ENCODE data around the gene MAP1LC3A.

MAP1LC3A gene

DNA sequence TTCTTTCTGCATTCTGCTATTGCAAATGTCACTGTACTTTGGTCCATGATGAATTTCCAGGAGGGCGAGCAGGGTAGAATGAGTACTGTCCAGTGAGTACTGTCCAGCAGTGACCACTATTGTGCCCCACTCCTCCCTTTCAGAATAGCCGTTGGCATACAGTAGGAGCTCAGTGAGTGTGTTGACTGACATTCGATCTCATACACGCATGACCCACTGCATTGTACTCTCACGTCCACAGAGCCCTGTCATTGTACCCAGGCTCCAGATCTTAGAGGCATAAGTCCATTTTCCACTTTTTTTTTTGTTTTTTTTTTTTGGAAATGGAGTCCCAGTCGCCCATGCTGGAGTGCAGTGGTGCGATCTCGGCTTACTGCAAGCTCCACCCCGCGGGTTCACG, 34.1 kb upstream of the MAP1LC3A start:
- H3K4me3 Mint-ChIP-seq, result no peak overlapping the region
- H3K27me3 Mint-ChIP-seq, result no peaks in the 10 kb centered on the region
- peak overlapping the region in 1 of 2 donors; percentile 63 for H3K27ac Mint-ChIP-seq
- DNase-seq, result no peak
- ATAC-seq, result no peak
- peaks cover 33% of the 10 kb centered on the region for H3K4me1 Mint-ChIP-seq
- H3K9me3 Mint-ChIP-seq, result no peaks in the 10 kb centered on the region

DNA sequence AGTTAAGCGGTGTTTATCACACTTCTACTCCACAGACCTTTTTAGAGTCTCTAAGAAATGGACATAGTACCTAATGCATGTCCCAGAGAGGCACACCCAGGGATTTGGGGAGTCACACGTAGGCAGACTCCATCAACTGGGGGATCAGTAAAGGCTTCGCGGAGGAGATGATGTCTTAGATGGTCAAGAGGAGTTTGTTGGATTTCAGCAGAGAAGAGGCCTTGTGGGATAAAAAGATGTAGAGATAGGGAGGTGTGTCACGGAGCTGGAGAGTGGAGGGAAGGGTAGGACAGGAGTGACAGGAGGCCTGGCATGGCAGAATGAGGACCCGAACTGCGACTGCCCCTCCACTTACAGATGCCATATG, 33.2 kb upstream of the MAP1LC3A start:
- Mint-ChIP-seq H3K9me3 (no peaks in the 10 kb centered on the region), H3K27ac (peak overlapping the region in 1 of 2 donors; percentile 75), H3K4me3 (no peak overlapping the region), H3K27me3 (no peaks in the 10 kb centered on the region), H3K4me1 (peaks cover 29% of the 10 kb centered on the region)
- DNase-seq (no peak), ATAC-seq (no peak)

DNA sequence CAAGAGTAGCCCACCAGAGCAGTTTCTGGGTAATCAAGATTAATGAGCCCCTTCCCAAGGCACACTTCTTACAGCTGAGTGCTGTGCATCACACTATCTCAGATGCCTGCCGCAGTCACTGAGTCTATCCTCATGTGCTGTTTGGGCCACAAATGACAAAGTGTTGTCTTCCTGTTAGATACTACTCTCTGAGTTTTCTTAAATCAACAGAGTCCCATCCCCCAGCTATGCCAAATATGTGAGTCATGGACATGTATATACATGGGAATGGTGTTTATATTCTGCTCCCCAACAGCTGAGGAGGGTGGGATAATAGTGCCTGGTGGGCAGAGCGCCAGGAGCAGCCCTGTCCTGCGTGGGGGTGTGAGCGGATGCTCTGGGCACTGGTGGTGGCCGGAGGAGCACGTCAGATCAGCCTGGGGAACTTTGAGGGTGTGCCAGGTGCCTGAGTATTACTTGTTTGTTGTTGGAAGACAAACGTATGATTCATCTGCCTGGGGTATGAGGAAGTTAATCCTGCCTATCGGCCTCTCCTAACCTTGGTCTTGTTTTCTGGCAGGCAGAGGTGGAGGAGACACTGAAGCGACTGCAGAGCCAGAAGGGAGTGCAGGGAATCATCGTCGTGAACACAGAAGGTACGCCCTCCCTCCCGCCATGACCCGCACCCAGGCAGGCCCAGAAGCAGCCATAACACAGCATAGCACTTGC, 32.7 kb upstream of the MAP1LC3A start:
- Mint-ChIP-seq H3K9me3 (no peaks in the 10 kb centered on the region), H3K27ac (no peak overlapping the region), H3K4me3 (no peak overlapping the region), H3K4me1 (peaks cover 24% of the 10 kb centered on the region), H3K27me3 (no peaks in the 10 kb centered on the region)
- ATAC-seq, result no peak
- no peak for DNase-seq

DNA sequence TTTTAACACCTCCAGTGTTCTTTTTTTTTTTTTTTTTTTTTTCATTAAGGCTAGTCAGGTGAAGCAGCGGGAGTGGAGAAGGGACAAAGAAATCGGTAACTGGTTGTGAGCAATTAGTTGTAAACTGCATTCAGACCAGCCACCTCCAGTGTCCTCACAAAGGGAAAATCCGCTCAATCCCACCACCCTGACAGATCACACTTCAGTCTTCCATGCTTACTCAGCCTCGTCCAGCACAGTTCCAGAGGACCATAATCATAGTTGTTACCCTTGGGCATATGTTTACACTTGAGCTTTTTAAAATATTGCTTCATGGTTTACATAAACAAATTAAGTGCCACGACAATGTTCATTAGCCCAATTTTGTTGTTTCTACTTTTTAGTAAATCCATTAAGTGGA, 32.1 kb upstream of the MAP1LC3A start:
- Mint-ChIP-seq H3K4me1 (peaks cover 20% of the 10 kb centered on the region), H3K27me3 (no peaks in the 10 kb centered on the region)

DNA sequence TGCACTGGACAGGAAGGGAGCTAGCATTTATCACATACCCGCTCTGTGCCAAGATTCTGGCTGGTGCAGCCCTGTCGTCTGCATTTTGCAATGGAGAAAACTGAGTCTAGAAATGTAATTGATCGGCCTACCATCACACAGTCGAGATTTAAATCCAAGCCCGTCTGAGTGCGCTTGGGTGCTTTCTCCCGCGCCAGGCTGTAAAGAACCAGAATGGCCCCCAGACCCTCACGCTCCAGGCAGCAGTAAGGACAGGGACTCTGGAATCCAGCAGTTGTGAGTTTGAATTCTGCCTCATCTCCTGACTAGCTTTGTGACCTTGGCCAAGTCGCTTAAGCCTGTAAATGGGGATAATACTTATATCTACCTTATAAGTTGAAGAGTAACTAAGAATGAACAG, 31.5 kb upstream of the MAP1LC3A start:
- peaks cover 18% of the 10 kb centered on the region for H3K4me1 Mint-ChIP-seq

More for the DNA sequence above, 32.1 kb upstream of the MAP1LC3A start:
- H3K9me3 Mint-ChIP-seq, result no peaks in the 10 kb centered on the region
- H3K4me3 Mint-ChIP-seq, result no peak overlapping the region
- H3K27ac Mint-ChIP-seq, result no peak overlapping the region
- ATAC-seq (no peak), DNase-seq (no peak)

DNA sequence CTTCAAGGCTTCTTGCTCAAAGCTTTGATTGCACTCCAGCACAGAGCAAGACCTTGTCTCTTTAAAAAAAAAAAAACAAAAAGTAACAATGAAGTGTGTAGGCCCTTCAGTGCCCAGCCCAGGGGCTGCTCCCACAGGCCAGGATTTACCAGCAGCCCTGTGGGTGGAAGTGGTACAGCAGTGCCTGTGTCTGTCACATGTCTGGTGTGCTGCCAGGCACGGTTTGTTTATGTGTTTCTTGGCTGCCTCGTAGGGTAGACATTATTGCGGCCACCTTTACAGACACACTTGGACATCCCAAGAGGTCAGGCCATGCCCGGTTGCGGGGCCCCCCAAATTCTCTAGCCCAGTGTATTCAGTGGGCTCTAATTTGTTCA, 29.6 kb upstream of the MAP1LC3A start:
- Mint-ChIP-seq H3K27me3 (no peaks in the 10 kb centered on the region), H3K4me1 (no peaks in the 10 kb centered on the region), H3K9me3 (no peaks in the 10 kb centered on the region), H3K4me3 (no peak overlapping the region), H3K27ac (peak overlapping the region in 1 of 2 donors; percentile 83)
- DNase-seq (no peak), ATAC-seq (no peak)

More for the DNA sequence above, 31.5 kb upstream of the MAP1LC3A start:
- H3K27ac Mint-ChIP-seq, result no peak overlapping the region
- DNase-seq (no peak), ATAC-seq (no peak)
- no peaks in the 10 kb centered on the region for H3K27me3 Mint-ChIP-seq
- no peaks in the 10 kb centered on the region for H3K9me3 Mint-ChIP-seq
- no peak overlapping the region for H3K4me3 Mint-ChIP-seq

DNA sequence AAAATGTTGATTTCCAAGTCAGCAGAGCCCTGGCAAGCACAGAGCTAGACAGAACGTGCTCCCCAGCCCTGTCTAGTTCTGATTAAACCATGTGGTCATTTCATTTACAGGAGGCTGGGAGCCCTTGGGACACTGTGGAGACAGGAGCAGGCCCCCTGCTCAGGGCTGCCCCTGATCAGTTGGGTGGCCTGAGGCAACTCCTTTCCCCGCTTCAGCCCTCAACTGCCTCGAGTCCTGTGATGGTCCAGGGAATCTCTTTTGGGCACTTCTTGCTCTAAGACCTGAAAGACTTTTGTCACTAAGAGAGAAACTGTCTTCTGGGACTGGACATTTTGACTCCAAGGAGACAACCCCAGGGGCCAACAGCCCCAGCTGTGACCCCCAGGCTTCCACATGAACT, 28.8 kb upstream of the MAP1LC3A start:
- Mint-ChIP-seq H3K4me1 (no peaks in the 10 kb centered on the region), H3K9me3 (no peaks in the 10 kb centered on the region), H3K27me3 (no peaks in the 10 kb centered on the region), H3K27ac (no peak overlapping the region), H3K4me3 (no peak overlapping the region)
- DNase-seq (no peak), ATAC-seq (no peak)

DNA sequence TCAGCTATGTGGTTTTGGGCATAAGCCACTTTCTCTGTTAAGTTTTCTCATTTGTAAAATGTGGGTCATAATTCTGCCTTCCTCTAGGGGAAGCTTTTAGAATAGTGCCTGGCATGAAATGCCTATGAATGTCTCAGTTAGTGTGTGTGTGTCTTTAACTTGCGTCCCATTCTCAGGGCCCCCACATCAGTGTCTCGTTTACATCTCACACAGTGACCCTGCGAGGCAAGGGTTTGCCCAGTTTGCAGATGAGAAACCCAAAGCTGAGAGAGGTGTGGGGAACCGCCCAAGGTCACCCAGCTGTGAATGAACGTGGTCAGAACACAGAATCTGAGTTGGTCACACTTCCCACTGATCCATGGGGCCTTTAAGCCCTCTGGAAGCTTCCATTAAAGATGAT, 28.2 kb upstream of the MAP1LC3A start:
- Mint-ChIP-seq H3K27me3 (no peaks in the 10 kb centered on the region), H3K4me1 (no peaks in the 10 kb centered on the region), H3K27ac (no peak overlapping the region), H3K9me3 (no peaks in the 10 kb centered on the region), H3K4me3 (no peak overlapping the region)
- no peak for ATAC-seq
- DNase-seq, result no peak

DNA sequence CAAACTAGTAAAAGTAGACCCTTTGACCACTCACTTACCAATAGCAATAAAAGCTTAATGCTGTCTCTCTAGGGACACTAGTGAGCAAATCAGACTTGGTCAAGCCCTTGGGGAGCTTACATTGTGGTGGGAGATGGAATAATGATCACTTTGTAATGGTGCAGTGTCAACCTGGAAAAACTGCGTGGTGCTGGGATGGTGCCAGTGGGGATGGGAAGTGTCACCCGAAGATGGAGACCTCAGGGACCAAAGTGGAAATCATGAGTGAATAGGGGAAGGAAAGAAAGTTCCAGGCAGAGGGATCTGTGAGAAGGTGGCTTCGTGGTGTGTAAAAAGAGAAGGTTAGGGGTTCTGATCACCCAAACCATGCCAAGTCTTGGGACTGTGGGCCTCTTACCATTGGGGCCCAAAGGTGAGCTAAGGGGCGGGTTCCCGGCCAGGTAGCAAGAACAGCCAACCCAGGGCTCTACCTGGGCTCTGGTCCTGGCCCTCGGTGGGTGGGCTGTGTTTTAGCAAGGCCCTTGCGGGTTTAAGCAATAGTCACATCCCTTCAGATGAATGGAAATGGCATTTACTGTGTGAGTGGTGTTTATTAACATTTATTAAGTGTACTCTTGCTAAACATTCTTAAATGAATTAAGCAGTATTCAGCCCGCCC, 26.8 kb upstream of the MAP1LC3A start:
- Mint-ChIP-seq H3K4me3 (no peak overlapping the region), H3K9me3 (no peaks in the 10 kb centered on the region), H3K27me3 (no peaks in the 10 kb centered on the region), H3K4me1 (no peaks in the 10 kb centered on the region), H3K27ac (no peak overlapping the region)
- ATAC-seq (no peak), DNase-seq (no peak)

DNA sequence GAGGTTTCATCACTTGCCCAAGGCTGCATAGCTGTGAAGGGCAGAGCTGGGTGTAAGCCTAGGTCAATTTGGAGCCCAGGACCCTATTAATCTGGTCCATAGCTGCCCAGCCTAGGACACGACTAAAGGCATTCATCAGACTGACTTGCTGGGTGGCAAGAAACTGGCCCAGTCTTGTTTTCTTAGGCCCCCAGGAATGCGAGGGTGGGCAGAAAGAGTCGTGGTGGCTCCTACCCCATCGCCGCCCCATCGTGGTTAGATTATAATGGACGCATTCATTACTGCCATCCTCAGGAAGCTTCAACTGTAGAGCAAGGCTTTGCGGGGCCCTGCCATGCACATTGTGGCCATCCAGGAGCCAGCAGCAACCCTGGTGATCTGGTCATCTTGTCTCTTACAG, 26.2 kb upstream of the MAP1LC3A start:
- Mint-ChIP-seq H3K9me3 (no peaks in the 10 kb centered on the region), H3K4me3 (no peak overlapping the region), H3K27me3 (no peaks in the 10 kb centered on the region), H3K4me1 (no peaks in the 10 kb centered on the region), H3K27ac (no peak overlapping the region)
- ATAC-seq (no peak), DNase-seq (no peak)

DNA sequence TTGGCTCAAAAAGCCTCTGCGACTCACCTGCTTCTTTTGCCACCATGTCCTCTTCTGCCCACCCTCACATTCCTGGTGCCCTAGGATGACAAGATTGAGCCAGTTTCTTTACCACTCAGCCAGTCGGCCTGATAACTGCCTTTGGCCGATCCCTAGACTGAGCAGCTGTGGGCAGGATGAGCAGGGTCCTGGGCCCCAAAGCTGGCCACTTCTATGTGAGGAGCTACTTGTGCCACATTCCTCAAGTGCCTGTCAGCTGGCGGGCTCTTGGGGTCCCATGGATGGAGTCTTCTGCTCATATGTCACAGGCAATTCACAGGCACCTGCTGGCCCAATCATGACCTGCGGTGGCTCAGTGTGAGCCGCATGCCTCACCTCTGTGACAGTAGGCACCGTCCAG, 25.8 kb upstream of the MAP1LC3A start:
- no peak for ATAC-seq
- no peaks in the 10 kb centered on the region for H3K4me1 Mint-ChIP-seq

DNA sequence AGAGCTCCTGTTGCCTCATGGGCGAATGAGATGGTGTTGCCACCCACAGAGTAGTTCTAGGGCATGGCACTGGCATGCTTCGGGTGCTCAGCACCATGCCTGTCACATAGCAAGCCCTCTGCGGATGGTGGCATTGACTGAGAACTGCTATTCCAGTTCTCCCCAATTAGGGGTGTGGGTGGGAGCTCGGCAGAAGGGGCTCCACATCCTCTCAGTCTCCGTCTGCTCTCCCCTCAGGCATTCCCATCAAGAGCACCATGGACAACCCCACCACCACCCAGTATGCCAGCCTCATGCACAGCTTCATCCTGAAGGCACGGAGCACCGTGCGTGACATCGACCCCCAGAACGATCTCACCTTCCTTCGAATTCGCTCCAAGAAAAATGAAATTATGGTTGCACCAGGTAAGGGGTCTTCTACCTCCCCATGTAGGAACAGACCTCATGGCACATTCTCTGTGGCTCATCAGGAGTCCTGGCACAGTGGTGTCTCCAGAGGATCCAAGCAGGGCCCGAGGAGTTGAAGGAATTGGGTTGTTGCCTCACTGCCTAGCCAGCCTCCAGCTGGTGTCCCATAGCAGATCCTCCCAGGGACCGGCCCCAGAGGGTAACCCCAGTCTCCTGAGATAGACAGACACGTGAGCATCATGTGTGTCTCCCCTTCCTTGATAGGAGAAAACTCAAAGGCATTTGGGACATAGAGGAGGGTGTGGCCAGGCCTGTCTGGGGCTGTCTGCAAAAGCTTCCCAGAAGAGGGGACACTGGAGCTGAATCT, 23.9 kb upstream of the MAP1LC3A start:
- Mint-ChIP-seq H3K4me3 (no peak overlapping the region), H3K27ac (no peak overlapping the region), H3K9me3 (no peaks in the 10 kb centered on the region), H3K27me3 (no peaks in the 10 kb centered on the region), H3K4me1 (no peaks in the 10 kb centered on the region)
- DNase-seq (no peak), ATAC-seq (no peak)

More for the DNA sequence above, 25.8 kb upstream of the MAP1LC3A start:
- no peaks in the 10 kb centered on the region for H3K9me3 Mint-ChIP-seq
- no peak overlapping the region for H3K4me3 Mint-ChIP-seq
- DNase-seq, result no peak
- peak overlapping the region in 1 of 2 donors; percentile 34 for H3K27ac Mint-ChIP-seq
- H3K27me3 Mint-ChIP-seq, result no peaks in the 10 kb centered on the region

DNA sequence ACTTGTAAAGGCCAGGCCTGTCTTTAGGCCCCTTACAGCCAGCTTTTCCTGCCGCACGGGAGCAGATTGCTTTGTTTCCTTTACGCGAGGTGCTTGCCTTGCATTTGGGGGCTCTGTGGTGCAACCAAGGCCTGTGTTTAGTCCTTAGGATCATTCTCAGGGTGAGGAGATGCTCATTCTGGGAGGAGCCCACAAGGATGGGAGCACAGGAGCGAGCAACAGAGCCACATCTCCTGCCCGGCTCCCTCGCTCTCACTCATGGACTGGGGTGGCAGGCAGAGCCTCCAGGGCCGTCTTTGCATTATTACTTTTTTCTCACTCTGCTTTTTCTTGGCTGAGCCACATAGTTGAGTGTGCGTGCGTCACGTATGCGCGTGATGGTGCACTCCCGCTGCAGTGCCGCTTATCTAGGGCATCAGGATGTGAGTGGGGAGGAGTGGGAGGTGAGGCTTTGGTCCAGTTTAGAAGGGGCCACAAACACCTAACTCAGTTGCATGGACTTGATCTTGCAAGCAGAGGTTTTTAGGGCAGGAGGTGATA, 23.1 kb upstream of the MAP1LC3A start:
- Mint-ChIP-seq H3K4me3 (no peak overlapping the region), H3K27me3 (no peaks in the 10 kb centered on the region), H3K9me3 (no peaks in the 10 kb centered on the region), H3K27ac (no peak overlapping the region), H3K4me1 (no peaks in the 10 kb centered on the region)
- ATAC-seq (no peak), DNase-seq (no peak)

DNA sequence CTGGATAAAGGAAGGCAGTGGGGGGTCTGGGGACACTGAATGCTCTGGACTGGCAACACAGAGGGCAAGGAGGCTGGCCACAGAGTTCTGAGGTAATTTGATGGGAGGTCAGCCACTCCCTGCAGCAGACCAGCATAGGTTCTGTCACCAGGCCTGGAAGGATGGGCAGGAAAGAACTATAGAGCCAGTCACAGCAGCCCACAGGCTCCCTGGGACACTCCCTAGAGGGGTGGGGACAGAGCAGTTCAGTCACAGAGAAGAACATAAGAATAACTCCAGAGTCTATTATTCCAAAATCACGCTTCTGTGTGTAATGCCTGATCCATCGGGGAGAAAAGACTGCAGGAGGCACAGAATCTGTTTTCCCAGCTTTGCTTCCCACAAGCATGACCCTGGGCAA, 22.7 kb upstream of the MAP1LC3A start:
- no peaks in the 10 kb centered on the region for H3K27me3 Mint-ChIP-seq
- H3K4me1 Mint-ChIP-seq, result no peaks in the 10 kb centered on the region
- H3K27ac Mint-ChIP-seq, result no peak overlapping the region
- no peak for DNase-seq
- H3K4me3 Mint-ChIP-seq, result no peak overlapping the region
- ATAC-seq, result no peak
- no peaks in the 10 kb centered on the region for H3K9me3 Mint-ChIP-seq

DNA sequence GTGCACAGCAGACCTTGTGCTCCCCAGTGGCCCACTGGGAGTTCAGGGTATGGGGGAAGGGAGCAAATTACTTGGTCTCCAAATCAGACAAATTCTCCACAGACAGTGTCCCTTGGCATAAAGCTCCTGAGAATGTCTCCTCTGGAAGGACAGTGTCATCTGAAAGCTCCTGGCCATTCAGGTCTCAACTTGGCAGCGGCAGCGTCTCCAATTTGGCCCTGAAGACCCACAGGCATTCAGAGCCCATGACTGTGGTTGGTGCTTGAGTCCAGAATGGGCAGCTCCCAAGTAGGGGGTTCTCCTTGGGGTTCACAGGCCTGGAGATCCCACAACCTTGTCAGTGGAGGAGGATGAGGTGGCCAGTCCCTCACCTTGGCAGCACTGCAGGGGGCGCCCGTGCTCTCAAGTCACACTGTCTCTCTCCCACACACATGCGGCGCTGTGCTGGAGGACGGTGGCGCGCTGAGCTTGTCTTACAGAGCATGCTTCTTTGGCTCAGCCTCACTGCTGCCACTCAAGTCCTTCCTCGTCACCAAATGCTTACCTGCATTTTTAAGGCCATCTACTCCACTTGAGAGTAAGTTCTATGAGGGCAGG, 21.6 kb upstream of the MAP1LC3A start:
- Mint-ChIP-seq H3K4me1 (peaks cover 10% of the 10 kb centered on the region), H3K4me3 (no peak overlapping the region), H3K9me3 (no peaks in the 10 kb centered on the region), H3K27me3 (no peaks in the 10 kb centered on the region), H3K27ac (no peak overlapping the region)
- ATAC-seq (peak; percentile 60), DNase-seq (peak in 1 of 2 donors; percentile 23)

DNA sequence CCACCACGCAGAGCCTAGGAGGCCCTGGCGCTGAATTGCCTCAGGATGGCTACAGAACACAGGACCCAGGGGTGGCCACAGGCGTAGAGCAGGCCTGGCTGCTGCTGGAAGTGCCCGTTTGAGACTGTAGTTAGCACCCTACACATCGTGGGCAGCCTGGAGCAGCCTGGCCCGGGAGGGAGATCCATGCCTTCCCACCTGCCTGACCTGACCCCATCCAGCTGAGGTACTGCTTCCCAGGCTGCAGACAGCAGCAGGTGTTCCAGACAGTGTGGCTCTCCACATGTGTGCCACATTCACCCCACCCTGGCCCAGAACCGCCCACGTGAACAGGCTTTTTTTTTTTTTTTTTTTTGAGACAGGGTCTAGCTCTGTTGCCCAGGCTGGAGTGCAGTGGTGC, 20.9 kb upstream of the MAP1LC3A start:
- DNase-seq (no peak), ATAC-seq (no peak)
- peaks cover 10% of the 10 kb centered on the region for H3K4me1 Mint-ChIP-seq
- H3K9me3 Mint-ChIP-seq, result no peaks in the 10 kb centered on the region
- no peak overlapping the region for H3K4me3 Mint-ChIP-seq
- H3K27ac Mint-ChIP-seq, result no peak overlapping the region
- H3K27me3 Mint-ChIP-seq, result no peaks in the 10 kb centered on the region

Data from stimulated activated naive CD8-positive, alpha-beta T cell treated with anti-CD3 and anti-CD28 coated beads, Interleukin-15, amount 100 ng/mL, for 72 hours (primary cell).